HG02798 (cell line): ENCODE results near the gene FSD1L.

Experiments used
- ATAC-seq: cut with Tn5 transposase; IDR thresholded peaks from one replicate; pipeline ENCODE4 v1.9.1; 2021; ENCODE audit warnings: mild to moderate bottlenecking; ENCODE audit not compliant: unreplicated experiment, poor library complexity

The FSD1L gene

GRCh38 chr9:105447814-105448812 is at the start of gene FSD1L:
Gene FSD1L (plus strand): TSS chr9:105448034. CDS start chr9:105448221, 187 bp downstream.
- peak; percentile 97 for ATAC-seq

DNA sequence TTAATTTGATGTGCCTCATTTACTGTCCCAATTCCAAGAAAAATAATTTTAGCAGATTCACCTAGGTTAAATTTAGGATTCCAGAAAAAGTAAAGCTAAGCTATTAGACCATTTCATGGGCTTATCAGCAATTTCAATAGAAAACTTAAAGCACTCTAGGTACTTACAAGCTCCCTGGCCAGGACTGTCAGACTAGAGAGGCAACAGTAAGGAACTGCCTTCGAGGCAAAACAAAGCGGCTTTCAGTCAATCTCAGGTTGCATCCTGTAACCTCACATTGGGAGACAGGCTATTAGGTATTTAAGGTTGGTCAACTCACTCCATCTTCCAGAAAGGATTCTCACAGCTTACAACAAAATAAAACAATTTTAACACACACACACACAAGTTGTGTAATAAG is 48.7 kb upstream of the FSD1L start:
- no peak for ATAC-seq

- ATAC-seq = no peak
Measured at GRCh38 chr9:105401651-105402050, 46.2 kb upstream of the FSD1L start.

- no peak for ATAC-seq
Measured at GRCh38 chr9:105403552-105404248, 44.1 kb upstream of the FSD1L start.

- peak; percentile 92 for ATAC-seq
Measured at GRCh38 chr9:105405514-105406131, 42.2 kb upstream of the FSD1L start.

GRCh38 chr9:105406369-105406768 is 41.5 kb upstream of the FSD1L start:
- no peak for ATAC-seq

DNA sequence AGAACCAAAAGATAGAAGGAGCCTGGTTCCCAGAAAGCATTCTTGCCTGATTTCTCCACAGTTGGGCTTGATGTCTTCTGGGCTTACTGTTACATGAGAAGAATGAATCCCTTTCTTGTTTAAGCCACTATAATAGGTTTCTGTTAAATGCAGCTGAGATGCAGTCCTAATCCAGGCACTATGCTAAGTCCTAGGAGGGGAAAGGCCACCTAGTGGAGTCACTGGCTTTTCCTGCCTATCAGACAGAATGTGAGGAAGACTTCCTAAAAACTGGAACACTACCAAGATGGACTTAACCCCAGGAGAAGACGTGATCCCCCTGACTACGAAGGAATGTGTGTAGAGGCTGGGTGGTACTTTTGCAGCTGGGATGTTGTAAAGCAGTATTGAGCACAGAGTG is 34.3 kb upstream of the FSD1L start:
- no peak for ATAC-seq

GRCh38 chr9:105414947-105415661 is 32.7 kb upstream of the FSD1L start:
- ATAC-seq = peak; percentile 67

- no peak for ATAC-seq
Measured at GRCh38 chr9:105415662-105415980, 32.2 kb upstream of the FSD1L start.

GRCh38 chr9:105416840-105417239 is 31.0 kb upstream of the FSD1L start:
- ATAC-seq = peak; percentile 80

DNA sequence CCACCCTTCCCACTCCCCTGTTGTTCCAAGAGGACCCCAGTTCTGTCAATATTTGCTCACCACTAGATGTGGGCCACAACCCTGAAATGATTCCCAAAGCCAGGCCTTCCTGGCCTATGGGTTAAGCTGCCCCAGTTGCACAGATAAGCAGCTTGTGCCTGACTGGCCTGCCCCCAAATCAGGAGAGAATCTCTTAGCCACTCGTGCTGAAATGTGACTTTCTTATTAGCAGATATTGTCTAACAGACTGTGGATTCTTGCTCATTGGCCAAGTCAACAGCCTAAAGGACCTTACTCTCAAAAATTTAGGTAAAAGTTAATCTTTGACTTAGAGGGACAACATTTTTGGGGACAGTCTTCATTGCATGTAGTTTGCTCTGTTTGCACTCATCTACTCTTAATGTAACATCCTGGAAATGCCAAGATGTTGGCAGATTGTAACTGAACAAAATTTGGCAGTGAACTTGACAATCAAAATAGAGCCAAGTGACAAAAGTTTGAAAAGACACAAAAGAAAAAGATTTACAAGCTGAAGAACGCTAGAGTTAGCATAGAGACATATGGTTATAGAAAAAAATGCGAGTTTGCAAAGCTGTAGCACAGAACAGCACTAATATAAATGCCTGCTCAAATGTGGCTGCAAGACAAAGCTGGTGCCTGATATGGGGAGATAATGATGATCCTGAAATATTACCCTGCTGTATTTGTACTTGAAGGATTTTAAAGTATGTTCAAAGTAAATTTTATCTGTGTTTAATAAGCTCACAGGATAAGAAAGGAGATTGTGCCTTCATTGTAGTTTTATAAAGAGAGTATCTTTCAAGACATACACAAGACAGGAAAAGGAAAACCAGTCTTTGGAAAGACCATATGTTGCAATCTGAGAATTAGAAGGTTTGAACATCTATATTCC is 29.0 kb upstream of the FSD1L start:
- ATAC-seq = no peak

- no peak for ATAC-seq
Measured at GRCh38 chr9:105419816-105420597, 27.8 kb upstream of the FSD1L start.

GRCh38 chr9:105421154-105421553 is 26.7 kb upstream of the FSD1L start:
- ATAC-seq = no peak

- no peak for ATAC-seq
Measured at GRCh38 chr9:105421864-105422263, 26.0 kb upstream of the FSD1L start.

DNA sequence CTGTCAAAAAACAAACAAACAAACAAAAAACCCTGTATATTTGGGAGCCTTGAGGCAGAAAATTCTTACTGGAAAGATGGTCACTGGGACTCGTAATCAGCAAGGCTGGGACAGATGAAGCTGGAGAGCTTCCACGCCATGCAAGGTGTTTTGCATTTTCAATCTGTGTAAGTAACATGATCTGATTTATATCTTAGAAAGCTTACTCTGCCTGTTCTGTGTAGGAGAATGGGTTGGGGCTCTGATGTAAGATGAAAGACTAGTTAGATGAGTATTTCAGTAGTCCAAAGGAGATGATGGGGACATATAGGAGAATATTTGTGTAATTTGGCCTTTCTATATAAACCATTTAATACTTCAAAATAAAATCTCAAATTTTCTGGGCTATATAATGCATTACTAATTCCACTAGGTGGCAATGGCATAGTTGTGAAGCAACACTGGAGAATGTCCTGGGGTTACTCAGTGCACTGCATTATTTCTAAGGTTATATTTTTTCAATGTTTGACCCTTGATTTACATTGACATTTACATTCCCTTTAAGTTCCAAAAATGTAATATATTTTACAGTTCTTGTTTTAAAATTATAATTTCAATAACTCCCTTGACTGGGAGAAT is 21.9 kb upstream of the FSD1L start:
- peak; percentile 62 for ATAC-seq

DNA sequence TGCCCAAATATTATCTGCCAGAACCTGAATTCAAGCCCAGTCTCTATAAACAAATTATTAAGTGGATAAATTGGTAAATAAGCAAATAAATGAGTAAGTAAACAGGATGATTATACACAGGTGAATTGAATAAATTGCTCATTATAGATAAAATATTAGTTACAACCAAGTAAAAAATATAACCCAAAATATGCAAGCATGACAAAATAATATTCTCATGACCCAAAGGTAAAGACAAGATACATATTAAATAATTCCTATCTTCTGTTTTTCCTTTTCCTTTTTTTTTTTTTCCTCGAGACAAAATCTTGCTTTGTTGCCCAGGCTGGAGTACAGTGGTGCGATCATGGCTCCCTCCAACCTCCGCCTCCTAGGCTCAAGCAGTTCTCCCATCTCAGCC is 21.2 kb upstream of the FSD1L start:
- no peak for ATAC-seq

DNA sequence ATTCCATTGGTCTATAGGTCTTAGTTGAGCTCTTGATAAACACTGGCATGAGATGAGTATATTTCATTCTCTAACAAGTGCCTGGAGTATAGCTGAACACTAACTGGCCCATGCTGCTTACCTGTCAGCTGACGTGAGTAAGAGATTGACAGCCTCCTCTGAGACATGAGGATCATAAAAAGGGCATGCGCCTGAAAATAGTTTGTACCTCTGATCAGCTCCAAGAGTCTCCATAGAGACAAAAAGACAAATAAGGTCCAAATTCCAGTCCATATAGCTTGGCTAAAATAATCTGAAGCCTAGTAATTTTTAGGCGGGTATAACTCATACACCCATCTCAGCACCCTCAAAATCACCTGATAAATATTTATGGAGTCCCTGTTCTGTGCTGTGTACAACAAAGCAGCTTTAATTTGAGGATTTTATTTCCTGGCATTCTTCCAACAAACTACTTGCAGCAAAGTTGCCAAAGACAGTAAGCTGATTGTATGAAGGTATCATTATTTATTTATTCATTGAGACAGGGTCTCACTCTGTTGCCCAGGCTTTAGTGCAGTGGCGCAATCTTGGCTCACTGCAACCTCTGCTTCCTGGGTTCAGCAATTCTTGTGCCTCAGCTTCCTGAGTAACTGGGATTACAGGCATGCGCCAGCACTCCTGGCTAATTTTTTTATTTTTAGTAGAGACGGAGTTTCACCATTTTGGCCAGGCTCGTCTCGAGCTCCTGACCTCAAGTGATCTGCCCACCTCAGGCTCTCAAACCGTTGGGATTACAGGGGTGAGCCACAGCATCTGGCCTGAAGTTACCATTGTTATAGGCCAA is 16.2 kb upstream of the FSD1L start:
- no peak for ATAC-seq
